Subcutaneous abdominal adipose tissue (tissue), 5 donors: Measurements from ENCODE around the gene MED9.
"Not testable (repeated sequence)": the region's sequence is repeated elsewhere in the genome, so short reads cannot be mapped to it uniquely, and the experiment has no call there.

Source experiments
- H3K27ac ChIP-seq: one replicate; pipeline ENCODE4 v1.7.0; 2013; ENCODE audit warnings: low read depth, mild to moderate bottlenecking, inconsistent platforms, low read length, moderate library complexity
- H3K27me3 ChIP-seq, 5 donors: one replicate each; pipeline ENCODE4 v1.7.0; 2013; ENCODE audit warnings: low read length in 5 of 5, inconsistent platforms in 1 of 5; ENCODE audit not compliant: control insufficient read depth in 5 of 5, insufficient read depth in 4 of 5
- H3K36me3 ChIP-seq, 5 donors: one replicate each; pipeline ENCODE4 v1.7.0; 2013; ENCODE audit warnings: low read length in 5 of 5; ENCODE audit not compliant: control insufficient read depth in 5 of 5, insufficient read depth in 5 of 5
- H3K4me1 ChIP-seq, 5 donors: one replicate each; pipeline ENCODE4 v1.7.0; 2013; ENCODE audit warnings: low read length in 5 of 5, mild to moderate bottlenecking in 3 of 5, moderate library complexity in 1 of 5; ENCODE audit not compliant: control insufficient read depth in 5 of 5, insufficient read depth in 5 of 5
- H3K4me3 ChIP-seq, 5 donors: one replicate each; pipeline ENCODE4 v1.7.0; 2013; ENCODE audit warnings: low read length in 5 of 5, low read depth in 1 of 5
- H3K9ac ChIP-seq, 5 donors: one replicate each; pipeline ENCODE4 v1.7.0; 2013; ENCODE audit warnings: low read length in 5 of 5, mild to moderate bottlenecking in 4 of 5, moderate library complexity in 3 of 5
- H3K9me3 ChIP-seq, 5 donors: one replicate each; pipeline ENCODE4 v1.7.0; 2013; ENCODE audit warnings: low read length in 5 of 5; ENCODE audit not compliant: control insufficient read depth in 5 of 5
- donor health status: healthy.
- donor health status: healthy.
- donor health status: healthy.
- donor health status: healthy.
- donor health status: healthy.

Gene MED9

DNA sequence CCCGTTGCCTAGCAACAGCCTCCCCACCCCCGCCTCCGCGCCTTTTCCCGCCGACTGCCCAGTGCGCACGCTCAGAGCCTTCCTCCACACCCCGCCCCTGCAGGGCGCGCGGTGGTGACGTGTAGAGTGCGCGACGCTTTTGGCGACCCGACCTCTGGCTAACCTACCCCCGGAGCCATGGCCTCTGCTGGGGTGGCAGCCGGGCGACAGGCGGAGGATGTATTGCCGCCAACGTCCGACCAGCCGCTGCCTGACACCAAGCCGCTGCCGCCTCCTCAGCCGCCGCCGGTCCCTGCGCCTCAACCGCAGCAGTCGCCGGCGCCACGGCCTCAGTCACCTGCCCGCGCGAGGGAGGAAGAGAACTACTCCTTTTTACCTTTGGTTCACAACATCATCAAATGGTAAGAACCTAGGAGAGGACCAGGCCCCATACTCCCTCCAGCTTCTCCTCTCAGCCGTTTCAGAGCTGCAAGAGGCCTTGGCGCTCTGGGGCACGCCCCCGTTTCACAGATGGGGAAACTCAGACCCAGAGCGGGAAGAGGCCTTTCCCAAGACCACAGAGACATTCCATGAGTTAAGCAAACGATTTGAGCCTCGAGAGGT, at the start of gene MED9:
MED9 (plus strand) TSS at position 136 of the 603 bp plus-strand sequence; CDS start at position 178, 42 bp downstream.
- Histone ChIP-seq H3K36me3 (peaks cover 0 to 9% (median 4%) of the 10 kb centered on the region in 5 donors), H3K27me3 (no peaks in the 10 kb centered on the region), H3K9me3 (no peaks in the 10 kb centered on the region), H3K4me3 (peak within 1 kb of the TSS; percentile 88 to 96 (median 93)), H3K4me1 (peaks cover 8 to 52% (median 45%) of the 10 kb centered on the region in 5 donors), H3K9ac (peak within 1 kb of the TSS; percentile 76 to 95 (median 90)), H3K27ac (peak within 1 kb of the TSS; percentile 97)

- Histone ChIP-seq H3K36me3 (no peaks in the 10 kb centered on the region), H3K27me3 (no peaks in the 10 kb centered on the region), H3K27ac (no peak overlapping the region), H3K4me3 (no peak overlapping the region), H3K9me3 (no peaks in the 10 kb centered on the region), H3K9ac (no peak overlapping the region), H3K4me1 (peaks cover 0 to 16% (median 8%) of the 10 kb centered on the region in 5 donors)
These were observed 47.6 kb upstream of the MED9 start for GRCh38 chr17:17429222-17429621.

DNA sequence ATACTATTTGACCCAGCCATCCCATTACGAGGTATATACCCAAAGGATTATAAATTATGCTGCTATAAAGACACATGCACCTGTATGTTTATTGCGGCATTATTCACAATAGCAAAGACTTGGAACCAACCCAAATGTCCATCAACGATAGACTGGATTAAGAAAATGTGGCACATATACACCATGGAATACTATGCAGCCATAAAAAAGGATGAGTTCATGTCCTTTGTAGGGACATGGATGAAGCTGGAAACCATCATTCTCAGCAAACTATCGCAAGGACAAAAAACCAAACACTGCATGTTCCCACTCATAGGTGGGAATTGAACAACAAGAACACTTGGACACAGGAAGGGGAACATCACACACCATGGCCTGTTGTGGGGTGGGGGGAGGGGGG, 45.9 kb upstream of the MED9 start:
- H3K4me1 ChIP-seq, H3K9me3 ChIP-seq, H3K27me3 ChIP-seq, H3K27ac ChIP-seq, H3K4me3 ChIP-seq, H3K36me3 ChIP-seq, H3K9ac ChIP-seq: not testable (repeated sequence)

- Histone ChIP-seq H3K4me3 (no peak overlapping the region), H3K27me3 (no peaks in the 10 kb centered on the region), H3K9ac (no peak overlapping the region), H3K36me3 (no peaks in the 10 kb centered on the region), H3K4me1 (peaks cover 0 to 5% (median 3%) of the 10 kb centered on the region in 5 donors), H3K27ac (no peak overlapping the region), H3K9me3 (peaks cover 0 to 4% (median 0%) of the 10 kb centered on the region in 5 donors)
These were observed 45.2 kb upstream of the MED9 start for GRCh38 chr17:17431605-17432004.

GRCh38 chr17:17433000-17433703, 43.6 kb upstream of the MED9 start:
- H3K27me3 ChIP-seq, result no peaks in the 10 kb centered on the region
- no peak overlapping the region for H3K27ac ChIP-seq
- H3K9ac ChIP-seq, result no peak overlapping the region
- peaks cover 0 to 4% (median 0%) of the 10 kb centered on the region in 5 donors for H3K9me3 ChIP-seq
- H3K36me3 ChIP-seq, result no peaks in the 10 kb centered on the region
- no peak overlapping the region for H3K4me3 ChIP-seq
- peaks cover 0 to 5% (median 3%) of the 10 kb centered on the region in 5 donors for H3K4me1 ChIP-seq

GRCh38 chr17:17434477-17434876, 42.3 kb upstream of the MED9 start:
- H3K27me3 ChIP-seq, result no peaks in the 10 kb centered on the region
- H3K4me3 ChIP-seq, result no peak overlapping the region
- H3K36me3 ChIP-seq, result no peaks in the 10 kb centered on the region
- H3K4me1 ChIP-seq, result peaks cover 0 to 5% (median 3%) of the 10 kb centered on the region in 5 donors
- no peak overlapping the region for H3K27ac ChIP-seq
- peaks cover 0 to 4% (median 0%) of the 10 kb centered on the region in 5 donors for H3K9me3 ChIP-seq
- H3K9ac ChIP-seq, result no peak overlapping the region

- H3K9me3 ChIP-seq, result peaks cover 0 to 4% (median 0%) of the 10 kb centered on the region in 5 donors
- H3K36me3 ChIP-seq, result no peaks in the 10 kb centered on the region
- no peak overlapping the region for H3K27ac ChIP-seq
- H3K27me3 ChIP-seq, result no peaks in the 10 kb centered on the region
- H3K4me1 ChIP-seq, result peaks cover 0 to 10% (median 3%) of the 10 kb centered on the region in 5 donors
- no peak overlapping the region for H3K4me3 ChIP-seq
- H3K9ac ChIP-seq, result no peak overlapping the region
These were observed 41.5 kb upstream of the MED9 start for GRCh38 chr17:17435323-17435722.

DNA sequence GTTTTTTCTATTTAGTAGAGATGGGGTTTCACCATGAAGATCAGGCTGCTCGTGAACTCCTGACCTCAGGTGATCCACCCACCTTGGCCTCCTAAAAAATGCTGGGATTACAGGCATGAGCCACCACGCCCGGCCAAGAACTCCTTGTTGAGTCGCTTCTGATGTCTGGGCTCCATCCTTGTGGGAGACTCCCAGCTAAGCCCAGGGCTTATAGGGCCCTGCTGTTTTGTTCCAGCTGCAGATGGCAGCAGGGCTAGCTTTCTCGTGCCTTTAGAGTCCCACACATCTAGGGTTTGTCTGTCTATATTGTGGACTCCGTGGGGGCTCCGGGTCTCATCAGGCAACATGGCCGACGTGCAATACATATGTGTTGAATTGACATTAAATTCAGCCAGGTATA, 39.3 kb upstream of the MED9 start:
- Histone ChIP-seq H3K27ac (no peak overlapping the region), H3K9ac (no peak overlapping the region), H3K27me3 (no peaks in the 10 kb centered on the region), H3K9me3 (peaks cover 0 to 4% (median 0%) of the 10 kb centered on the region in 5 donors), H3K4me3 (no peak overlapping the region), H3K4me1 (peaks cover 0 to 10% (median 2%) of the 10 kb centered on the region in 5 donors), H3K36me3 (no peaks in the 10 kb centered on the region)

- H3K9ac ChIP-seq, result no peak overlapping the region
- no peaks in the 10 kb centered on the region for H3K36me3 ChIP-seq
- no peak overlapping the region for H3K4me3 ChIP-seq
- peaks cover 0 to 4% (median 0%) of the 10 kb centered on the region in 5 donors for H3K9me3 ChIP-seq
- H3K27me3 ChIP-seq, result no peaks in the 10 kb centered on the region
- H3K27ac ChIP-seq, result no peak overlapping the region
- peaks cover 0 to 9% (median 0%) of the 10 kb centered on the region in 5 donors for H3K4me1 ChIP-seq
These were observed 38.9 kb upstream of the MED9 start for GRCh38 chr17:17437893-17438292.
